ENCODE measurements around the gene PXK. TPM values are rescaled to one million over a fixed set of nuclear protein-coding genes. Genes with fewer than 3 reads are reported as not detected.

PXK gene
- total and polyA plus RNA-seq, 12 donors, result 5.6 to 40.5 (median 25.3) TPM

- Histone ChIP-seq H3K4me1 (replicated peaks in 1 of 2) (peaks cover 15 to 17% of the 10 kb centered on the region in 2 donors), H3K4me3 (no peak overlapping the region), H3K27ac (no peak overlapping the region), H3K36me3 (replicated peaks in 1 of 2) (no peaks in the 10 kb centered on the region), H3K9me3 (replicated peaks in 1 of 3) (no peaks in the 10 kb centered on the region), H3K27me3 (no peaks in the 10 kb centered on the region)
- TF ChIP-seq, protein P1, sequence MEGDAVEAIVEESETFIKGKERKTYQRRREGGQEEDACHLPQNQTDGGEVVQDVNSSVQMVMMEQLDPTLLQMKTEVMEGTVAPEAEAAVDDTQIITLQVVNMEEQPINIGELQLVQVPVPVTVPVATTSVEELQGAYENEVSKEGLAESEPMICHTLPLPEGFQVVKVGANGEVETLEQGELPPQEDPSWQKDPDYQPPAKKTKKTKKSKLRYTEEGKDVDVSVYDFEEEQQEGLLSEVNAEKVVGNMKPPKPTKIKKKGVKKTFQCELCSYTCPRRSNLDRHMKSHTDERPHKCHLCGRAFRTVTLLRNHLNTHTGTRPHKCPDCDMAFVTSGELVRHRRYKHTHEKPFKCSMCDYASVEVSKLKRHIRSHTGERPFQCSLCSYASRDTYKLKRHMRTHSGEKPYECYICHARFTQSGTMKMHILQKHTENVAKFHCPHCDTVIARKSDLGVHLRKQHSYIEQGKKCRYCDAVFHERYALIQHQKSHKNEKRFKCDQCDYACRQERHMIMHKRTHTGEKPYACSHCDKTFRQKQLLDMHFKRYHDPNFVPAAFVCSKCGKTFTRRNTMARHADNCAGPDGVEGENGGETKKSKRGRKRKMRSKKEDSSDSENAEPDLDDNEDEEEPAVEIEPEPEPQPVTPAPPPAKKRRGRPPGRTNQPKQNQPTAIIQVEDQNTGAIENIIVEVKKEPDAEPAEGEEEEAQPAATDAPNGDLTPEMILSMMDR (IDR thresholded peaks at IDR 0.05), result no peak
- no peak for TF ChIP-seq POLR2A (IDR thresholded peaks at IDR 0.05)
- no peak for DNase-seq
- intact Hi-C loops (cut with DNase I), result no loop called here
- 74 to 81% (median 79%) methylated on average over 3 of the region's 3 CpGs for WGBS, 4 donors
Observed at GRCh38 chr3:58351920-58352319, 19.2 kb downstream of the PXK start.

GRCh38 chr3:58352626-58353025, 19.9 kb downstream of the PXK start:
- intact Hi-C loops (cut with DNase I), result no loop called here
- Histone ChIP-seq H3K36me3 (replicated peaks in 1 of 2) (no peaks in the 10 kb centered on the region), H3K27ac (no peak overlapping the region), H3K4me1 (replicated peaks in 1 of 2) (peaks cover 15 to 17% of the 10 kb centered on the region in 2 donors), H3K27me3 (no peaks in the 10 kb centered on the region), H3K4me3 (no peak overlapping the region), H3K9me3 (replicated peaks in 1 of 3) (no peaks in the 10 kb centered on the region)
- 84 to 91% (median 88%) methylated on average over 6 of the region's 6 CpGs for WGBS, 4 donors
- DNase-seq, result no peak
- TF ChIP-seq, protein P1 (IDR thresholded peaks at IDR 0.05), result no peak
- no peak for TF ChIP-seq POLR2A (IDR thresholded peaks at IDR 0.05)

GRCh38 chr3:58353722-58354553, 21.2 kb downstream of the PXK start:
- Histone ChIP-seq H3K4me3 (no peak overlapping the region), H3K27me3 (no peaks in the 10 kb centered on the region), H3K9me3 (replicated peaks in 1 of 3) (no peaks in the 10 kb centered on the region), H3K36me3 (replicated peaks in 1 of 2) (no peaks in the 10 kb centered on the region), H3K27ac (no peak overlapping the region), H3K4me1 (replicated peaks in 1 of 2) (peaks cover 15 to 17% of the 10 kb centered on the region in 2 donors)
- intact Hi-C loops (cut with DNase I), result no loop called here
- no peak for DNase-seq
- WGBS, 4 donors, result 76 to 86% (median 81%) methylated on average over 8 of the region's 8 CpGs
- no peak for TF ChIP-seq POLR2A (IDR thresholded peaks at IDR 0.05)
- TF ChIP-seq, protein P1 (IDR thresholded peaks at IDR 0.05), result no peak

DNA sequence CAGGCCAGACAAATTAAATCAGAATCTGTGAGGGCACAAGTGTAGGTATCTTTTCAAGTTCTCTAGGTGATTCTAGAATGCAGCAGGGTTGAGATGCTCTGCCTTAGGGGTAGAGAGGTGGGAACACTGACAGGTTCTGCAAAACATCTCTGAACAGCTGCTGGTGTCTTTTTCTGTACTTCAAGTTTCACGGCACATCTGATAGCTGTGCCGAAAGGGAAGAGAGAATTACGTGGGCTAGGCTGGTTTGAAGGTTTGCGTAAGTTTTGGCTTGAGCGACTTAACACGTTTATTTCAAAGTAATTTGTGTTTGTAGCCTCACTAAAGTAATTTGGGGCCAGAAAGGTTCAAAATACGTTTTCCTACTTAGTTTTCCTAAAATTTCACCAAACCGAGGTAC, 22.5 kb downstream of the PXK start:
- DNase-seq, result no peak
- Histone ChIP-seq H3K4me3 (no peak overlapping the region), H3K27me3 (no peaks in the 10 kb centered on the region), H3K9me3 (replicated peaks in 1 of 3) (no peaks in the 10 kb centered on the region), H3K36me3 (replicated peaks in 1 of 2) (no peaks in the 10 kb centered on the region), H3K27ac (no peak overlapping the region), H3K4me1 (replicated peaks in 1 of 2) (peaks cover 13 to 17% of the 10 kb centered on the region in 2 donors)
- WGBS, 4 donors, result 79 to 90% (median 88%) methylated on average over 8 of the region's 8 CpGs
- TF ChIP-seq, protein P1 (IDR thresholded peaks at IDR 0.05), result no peak
- no peak for TF ChIP-seq POLR2A (IDR thresholded peaks at IDR 0.05)
- intact Hi-C loops (cut with DNase I), result no loop called here
